ENCODE results near the gene DIS3L2.
A peak's percentile ranks its signal among the peaks of the same experiment; 100 is the strongest.

The DIS3L2 gene

GRCh38 chr2:231961349-231962166, at the start of gene DIS3L2:
Gene DIS3L2 (plus strand): TSS chr2:231961713. CDS start chr2:232014928, 53,215 bp downstream.
- DNase-seq (ENCODE audit: low read depth in 2 of 2): peak; percentile 48 to 69

GRCh38 chr2:231914077-231914690, 47.3 kb upstream of the DIS3L2 start:
- no peak for DNase-seq (ENCODE audit: low read depth in 2 of 2)

GRCh38 chr2:231917280-231918066, 44.0 kb upstream of the DIS3L2 start:
- DNase-seq (ENCODE audit: low read depth in 2 of 2): no peak

GRCh38 chr2:231918501-231919330, 42.8 kb upstream of the DIS3L2 start:
- no peak for DNase-seq (ENCODE audit: low read depth in 2 of 2)

- DNase-seq (ENCODE audit: low read depth in 2 of 2): no peak
Observed at GRCh38 chr2:231919341-231920035, 42.0 kb upstream of the DIS3L2 start.

- DNase-seq (ENCODE audit: low read depth in 2 of 2): no peak
Observed at GRCh38 chr2:231920366-231920765, 41.1 kb upstream of the DIS3L2 start.

- DNase-seq (ENCODE audit: low read depth in 2 of 2): no peak
Observed at GRCh38 chr2:231920795-231921194, 40.7 kb upstream of the DIS3L2 start.

GRCh38 chr2:231922311-231923009, 39.1 kb upstream of the DIS3L2 start:
- DNase-seq (ENCODE audit: low read depth in 2 of 2): no peak

GRCh38 chr2:231923010-231923344, 38.5 kb upstream of the DIS3L2 start:
- DNase-seq (ENCODE audit: low read depth in 2 of 2): no peak

- DNase-seq (ENCODE audit: low read depth in 2 of 2): no peak
Observed at GRCh38 chr2:231923951-231924888, 37.3 kb upstream of the DIS3L2 start.

- DNase-seq (ENCODE audit: low read depth in 2 of 2): no peak
Observed at GRCh38 chr2:231924889-231925275, 36.6 kb upstream of the DIS3L2 start.

GRCh38 chr2:231925303-231926179, 36.0 kb upstream of the DIS3L2 start:
- peak; percentile 29 to 52 for DNase-seq (ENCODE audit: low read depth in 2 of 2)

- DNase-seq (ENCODE audit: low read depth in 2 of 2): peak; percentile 21 to 60
Observed at GRCh38 chr2:231926180-231926741, 35.3 kb upstream of the DIS3L2 start, which contains the start of gene NPPC. Gene NPPC (minus strand): TSS chr2:231926396. CDS start chr2:231926249, 147 bp downstream.

- DNase-seq (ENCODE audit: low read depth in 2 of 2): no peak
Observed at GRCh38 chr2:231926761-231927565, 34.5 kb upstream of the DIS3L2 start.

- no peak for DNase-seq (ENCODE audit: low read depth in 2 of 2)
Observed at GRCh38 chr2:231927566-231927890, 34.0 kb upstream of the DIS3L2 start.

GRCh38 chr2:231928481-231928880, 33.0 kb upstream of the DIS3L2 start:
- DNase-seq (ENCODE audit: low read depth in 2 of 2): no peak

Measured in stimulated activated CD8-positive, alpha-beta memory T cell treated with anti-CD3 and anti-CD28 coated beads, Interleukin-7, amount 100 ng/mL, for 4 hours (primary cell).